SK-N-SH treated with all-trans-retinoic acid at 6 μM for 48 hours (cell line): Measurements from ENCODE around the gene CDH7.

ENCODE experiments used
- ATAC-seq: fragments of 200-7000 bp; cut with Tn5 transposase; 3 replicates; pipeline ENCODE4 v1.9.1; 2020; ENCODE audit warnings: mild to moderate bottlenecking, moderate library complexity
- ARNTL ChIP-seq: fragments of 450-650 bp; formaldehyde crosslinking; IDR thresholded peaks from 2 replicates; pipeline ENCODE4 v1.5.0; 2020; ENCODE audit warnings: low read depth, mild to moderate bottlenecking, moderate library complexity, borderline replicate concordance
- BACH2 ChIP-seq: fragments of 250-450 bp; sonication (Bioruptor Pico); IDR thresholded peaks from 2 replicates; pipeline ENCODE4 v1.9.0; 2021; ENCODE audit warnings: mild to moderate bottlenecking, borderline replicate concordance
- CSDC2 ChIP-seq: fragments of 250-450 bp; sonication (Bioruptor Pico); IDR thresholded peaks from 2 replicates; pipeline ENCODE4 v1.5.0; 2020; ENCODE audit warnings: mild to moderate bottlenecking, moderate library complexity
- ESRRG ChIP-seq: fragments of 250-450 bp; sonication (Bioruptor Pico); IDR thresholded peaks from 2 replicates; pipeline ENCODE4 v1.6.1; 2021; ENCODE audit warnings: mild to moderate bottlenecking
- GLIS3 ChIP-seq: fragments of 250-450 bp; sonication (Bioruptor Pico); IDR thresholded peaks from 2 replicates; pipeline ENCODE4 v1.5.0; 2020; ENCODE audit warnings: mild to moderate bottlenecking, moderate library complexity
- ISL1 ChIP-seq: fragments of 250-450 bp; sonication (Bioruptor Pico); IDR thresholded peaks from 2 replicates; pipeline ENCODE4 v2.1.2; 2022; ENCODE audit warnings: mild to moderate bottlenecking, moderate library complexity
- OSR1 ChIP-seq: fragments of 250-450 bp; sonication (Bioruptor Pico); IDR thresholded peaks from 2 replicates; pipeline ENCODE4 v1.8.0; 2022; ENCODE audit warnings: moderate library complexity, mild to moderate bottlenecking, inconsistent platforms
- PPARA ChIP-seq: fragments of 250-450 bp; sonication (Bioruptor Pico); IDR thresholded peaks from 2 replicates; pipeline ENCODE4 v1.5.0; 2020; ENCODE audit warnings: mild to moderate bottlenecking, borderline replicate concordance
- RARB ChIP-seq: fragments of 250-450 bp; sonication (Bioruptor Pico); IDR thresholded peaks from 2 replicates; pipeline ENCODE4 v1.8.0; 2021; ENCODE audit warnings: mild to moderate bottlenecking, moderate library complexity
- SNAI2 ChIP-seq: fragments of 250-450 bp; sonication (Bioruptor Pico); IDR thresholded peaks from 2 replicates; pipeline ENCODE4 v1.5.0; 2020; ENCODE audit warnings: mild to moderate bottlenecking, moderate library complexity
- TCF4 ChIP-seq: fragments of 250-450 bp; sonication (Bioruptor Pico); IDR thresholded peaks from 2 replicates; pipeline ENCODE4 v1.8.0; 2021; ENCODE audit warnings: mild to moderate bottlenecking, moderate library complexity, borderline replicate concordance
- TOX ChIP-seq: fragments of 250-450 bp; sonication (Bioruptor Pico); IDR thresholded peaks from 2 replicates; pipeline ENCODE4 v1.8.0; 2021; ENCODE audit warnings: mild to moderate bottlenecking, moderate library complexity, borderline replicate concordance
- ZC3H10 ChIP-seq: fragments of 250-450 bp; sonication (Bioruptor Pico); IDR thresholded peaks from 2 replicates; pipeline ENCODE4 v1.5.1; 2021; ENCODE audit warnings: mild to moderate bottlenecking, moderate library complexity
- ZFP3 ChIP-seq: fragments of 250-450 bp; sonication (Bioruptor Pico); IDR thresholded peaks from 2 replicates; pipeline ENCODE4 v1.5.0; 2020; ENCODE audit warnings: mild to moderate bottlenecking, moderate library complexity
- ZFP30 ChIP-seq: fragments of 450-650 bp; formaldehyde crosslinking; IDR thresholded peaks from 2 replicates; pipeline ENCODE4 v1.5.0; 2022; ENCODE audit warnings: mild to moderate bottlenecking, moderate library complexity
- ZNF70 ChIP-seq: fragments of 450-650 bp; formaldehyde crosslinking; IDR thresholded peaks from 2 replicates; pipeline ENCODE4 v1.5.0; 2020; ENCODE audit warnings: mild to moderate bottlenecking, moderate library complexity
- ZNF8 ChIP-seq: fragments of 450-650 bp; formaldehyde crosslinking; IDR thresholded peaks from 2 replicates; pipeline ENCODE4 v1.5.0; 2020; ENCODE audit warnings: mild to moderate bottlenecking, moderate library complexity
- TF ChIP-seq, protein P1 (sequence below): fragments of 250-450 bp; sonication (Bioruptor Pico); IDR thresholded peaks from 2 replicates; pipeline ENCODE4 v1.5.1; 2020; ENCODE audit warnings: low read depth, mild to moderate bottlenecking, moderate library complexity
- TF ChIP-seq, protein P2 (sequence below): fragments of 250-450 bp; sonication (Bioruptor Pico); IDR thresholded peaks from 2 replicates; pipeline ENCODE4 v1.5.1; 2021; ENCODE audit warnings: mild to moderate bottlenecking, moderate library complexity
- TF ChIP-seq, protein P3 (sequence below): fragments of 250-450 bp; sonication (Bioruptor Pico); IDR thresholded peaks from 2 replicates; pipeline ENCODE4 v1.8.0; 2021; ENCODE audit warnings: low read depth, mild to moderate bottlenecking, moderate library complexity, borderline replicate concordance
- TF ChIP-seq, protein P4 (sequence below): fragments of 250-450 bp; sonication (Bioruptor Pico); IDR thresholded peaks from 2 replicates; pipeline ENCODE4 v1.8.0; 2020; ENCODE audit warnings: mild to moderate bottlenecking, moderate library complexity, borderline replicate concordance
- TF ChIP-seq, protein P5 (sequence below): fragments of 250-450 bp; sonication (Bioruptor Pico); IDR thresholded peaks from 2 replicates; pipeline ENCODE4 v1.5.0; 2020; ENCODE audit warnings: mild to moderate bottlenecking, moderate library complexity

Gene CDH7

DNA sequence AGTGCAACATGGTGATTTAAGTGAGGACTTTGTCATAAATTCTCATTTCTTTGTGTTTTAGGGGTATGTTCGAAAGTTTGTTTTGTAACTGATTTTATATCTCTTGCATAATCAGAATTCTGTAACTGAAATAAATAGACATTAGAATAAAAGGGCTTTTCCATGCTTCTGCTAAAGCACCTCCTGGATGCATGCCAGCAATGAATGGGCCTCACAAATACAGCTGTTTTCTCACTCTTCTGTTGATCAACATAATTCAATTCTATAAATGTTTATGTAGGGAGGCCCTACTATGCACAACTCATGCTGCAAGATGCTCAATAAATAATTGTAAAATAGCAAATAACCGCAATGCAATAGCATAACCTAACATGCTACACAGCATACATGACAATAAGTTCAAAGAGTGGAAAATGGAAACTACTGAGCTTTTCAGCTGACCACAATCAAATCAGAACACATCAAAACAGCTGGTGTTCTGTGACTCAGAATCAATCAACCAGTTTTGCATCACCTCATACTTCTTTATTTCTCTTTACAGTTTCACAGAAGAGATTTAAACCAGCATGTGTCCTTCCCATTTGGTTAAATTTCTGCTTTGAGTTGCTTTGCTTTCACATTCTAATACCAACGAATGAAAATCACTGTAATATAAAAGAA lies 11.0 kb downstream of the CDH7 start:
- ATAC-seq, result no peak
- no peak for TF ChIP-seq ESRRG (CRISPR knock-in tag)
- TF ChIP-seq ARNTL (CRISPR knock-in tag), result no peak
- TF ChIP-seq, protein P1, sequence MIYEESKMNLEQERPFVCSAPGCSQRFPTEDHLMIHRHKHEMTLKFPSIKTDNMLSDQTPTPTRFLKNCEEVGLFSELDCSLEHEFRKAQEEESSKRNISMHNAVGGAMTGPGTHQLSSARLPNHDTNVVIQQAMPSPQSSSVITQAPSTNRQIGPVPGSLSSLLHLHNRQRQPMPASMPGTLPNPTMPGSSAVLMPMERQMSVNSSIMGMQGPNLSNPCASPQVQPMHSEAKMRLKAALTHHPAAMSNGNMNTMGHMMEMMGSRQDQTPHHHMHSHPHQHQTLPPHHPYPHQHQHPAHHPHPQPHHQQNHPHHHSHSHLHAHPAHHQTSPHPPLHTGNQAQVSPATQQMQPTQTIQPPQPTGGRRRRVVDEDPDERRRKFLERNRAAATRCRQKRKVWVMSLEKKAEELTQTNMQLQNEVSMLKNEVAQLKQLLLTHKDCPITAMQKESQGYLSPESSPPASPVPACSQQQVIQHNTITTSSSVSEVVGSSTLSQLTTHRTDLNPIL (CRISPR knock-in tag), result no peak
- no peak for TF ChIP-seq ZC3H10
- no peak for TF ChIP-seq ISL1 (CRISPR knock-in tag)
- TF ChIP-seq RARB (CRISPR knock-in tag), result no peak
- TF ChIP-seq TOX (CRISPR knock-in tag), result no peak
- no peak for TF ChIP-seq ZFP3 (CRISPR knock-in tag)
- no peak for TF ChIP-seq ZFP30 (CRISPR knock-in tag)
- TF ChIP-seq ZNF8, result no peak
- TF ChIP-seq GLIS3, result no peak

DNA sequence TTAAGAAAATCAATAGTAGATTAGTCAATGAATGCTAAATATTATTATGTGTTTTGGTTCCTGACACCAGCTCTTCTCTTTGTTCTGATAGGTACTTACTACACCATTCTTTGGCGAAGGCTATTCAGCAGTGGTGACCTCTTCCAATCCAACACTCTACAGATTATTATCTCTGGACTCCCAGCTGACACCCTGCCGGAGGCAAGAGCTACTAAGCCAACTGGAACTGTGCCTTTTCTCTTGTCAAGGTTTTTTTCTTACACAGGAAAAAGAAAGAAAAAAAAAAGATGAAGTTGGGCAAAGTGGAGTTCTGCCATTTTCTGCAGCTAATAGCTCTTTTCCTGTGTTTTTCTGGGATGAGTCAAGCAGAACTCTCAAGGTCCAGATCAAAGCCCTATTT lies 11.7 kb downstream of the CDH7 start:
- TF ChIP-seq, protein P2, sequence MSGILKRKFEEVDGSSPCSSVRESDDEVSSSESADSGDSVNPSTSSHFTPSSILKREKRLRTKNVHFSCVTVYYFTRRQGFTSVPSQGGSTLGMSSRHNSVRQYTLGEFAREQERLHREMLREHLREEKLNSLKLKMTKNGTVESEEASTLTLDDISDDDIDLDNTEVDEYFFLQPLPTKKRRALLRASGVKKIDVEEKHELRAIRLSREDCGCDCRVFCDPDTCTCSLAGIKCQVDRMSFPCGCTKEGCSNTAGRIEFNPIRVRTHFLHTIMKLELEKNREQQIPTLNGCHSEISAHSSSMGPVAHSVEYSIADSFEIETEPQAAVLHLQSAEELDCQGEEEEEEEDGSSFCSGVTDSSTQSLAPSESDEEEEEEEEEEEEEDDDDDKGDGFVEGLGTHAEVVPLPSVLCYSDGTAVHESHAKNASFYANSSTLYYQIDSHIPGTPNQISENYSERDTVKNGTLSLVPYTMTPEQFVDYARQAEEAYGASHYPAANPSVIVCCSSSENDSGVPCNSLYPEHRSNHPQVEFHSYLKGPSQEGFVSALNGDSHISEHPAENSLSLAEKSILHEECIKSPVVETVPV (CRISPR knock-in tag), result no peak
- TF ChIP-seq TCF4 (CRISPR knock-in tag) (no peak), ZFP30 (CRISPR knock-in tag) (no peak), ESRRG (CRISPR knock-in tag) (no peak), ARNTL (CRISPR knock-in tag) (no peak)
- TF ChIP-seq, protein P3, sequence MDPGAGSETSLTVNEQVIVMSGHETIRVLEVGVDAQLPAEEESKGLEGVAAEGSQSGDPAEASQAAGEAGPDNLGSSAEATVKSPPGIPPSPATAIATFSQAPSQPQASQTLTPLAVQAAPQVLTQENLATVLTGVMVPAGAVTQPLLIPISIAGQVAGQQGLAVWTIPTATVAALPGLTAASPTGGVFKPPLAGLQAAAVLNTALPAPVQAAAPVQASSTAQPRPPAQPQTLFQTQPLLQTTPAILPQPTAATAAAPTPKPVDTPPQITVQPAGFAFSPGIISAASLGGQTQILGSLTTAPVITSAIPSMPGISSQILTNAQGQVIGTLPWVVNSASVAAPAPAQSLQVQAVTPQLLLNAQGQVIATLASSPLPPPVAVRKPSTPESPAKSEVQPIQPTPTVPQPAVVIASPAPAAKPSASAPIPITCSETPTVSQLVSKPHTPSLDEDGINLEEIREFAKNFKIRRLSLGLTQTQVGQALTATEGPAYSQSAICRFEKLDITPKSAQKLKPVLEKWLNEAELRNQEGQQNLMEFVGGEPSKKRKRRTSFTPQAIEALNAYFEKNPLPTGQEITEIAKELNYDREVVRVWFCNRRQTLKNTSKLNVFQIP (CRISPR knock-in tag), result no peak
- no peak for ATAC-seq

DNA sequence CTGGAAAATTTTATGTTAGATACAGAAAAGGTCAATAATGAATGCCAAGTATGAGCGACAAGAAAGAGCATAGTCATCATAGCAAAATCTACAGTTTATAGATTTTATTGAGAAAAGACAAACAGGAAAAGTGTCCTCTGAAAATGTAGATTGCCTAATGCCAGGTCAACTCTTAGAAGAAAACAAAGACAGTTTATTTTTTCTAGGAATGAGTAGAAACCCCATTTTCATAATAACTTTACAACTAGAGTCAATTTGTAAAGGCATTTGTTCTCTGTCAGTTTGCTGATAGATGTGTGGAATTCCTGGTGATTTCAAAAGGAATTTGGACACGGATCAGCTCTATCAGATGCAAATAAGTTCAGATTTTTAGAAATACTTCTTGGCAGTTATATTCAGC lies 16.6 kb downstream of the CDH7 start:
- ATAC-seq, result no peak
- TF ChIP-seq ZNF8, result no peak
- TF ChIP-seq, all 23 proteins: peak for 0

DNA sequence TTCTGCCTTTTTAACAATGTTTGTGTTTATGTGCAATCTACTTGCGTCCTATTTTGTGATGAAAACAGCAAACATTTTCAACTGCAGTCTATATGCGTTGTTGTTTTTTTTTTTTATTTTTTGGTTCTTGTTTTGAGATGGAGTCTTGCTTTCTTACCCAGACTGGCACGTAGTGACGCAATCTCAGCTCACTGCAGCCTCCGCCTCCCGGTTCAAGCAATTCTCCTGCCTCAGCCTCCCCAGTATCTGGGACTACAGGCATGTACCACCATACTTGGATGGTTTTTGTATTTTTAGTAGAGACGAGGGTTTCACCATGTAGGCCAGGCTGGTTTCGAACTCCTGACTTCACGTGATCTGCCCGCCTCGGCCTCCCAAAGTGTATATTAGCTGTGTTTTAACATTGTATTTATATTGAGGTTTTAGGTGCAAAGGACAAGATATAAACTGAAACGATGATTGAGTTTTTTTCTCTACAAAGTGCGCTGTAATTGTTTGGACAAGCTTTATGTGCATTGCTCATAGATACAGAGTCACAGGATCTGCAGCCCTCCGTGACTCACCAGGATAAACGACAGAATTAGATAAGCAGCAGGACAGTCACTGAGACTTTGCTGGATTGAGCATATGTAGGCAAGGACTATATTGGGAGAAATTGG lies 17.4 kb downstream of the CDH7 start:
- TF ChIP-seq, protein P2 (CRISPR knock-in tag), result no peak
- no peak for TF ChIP-seq ZNF70
- no peak for TF ChIP-seq BACH2 (CRISPR knock-in tag)
- TF ChIP-seq, protein P1 (CRISPR knock-in tag), result no peak
- no peak for TF ChIP-seq ISL1 (CRISPR knock-in tag)
- TF ChIP-seq, protein P4, sequence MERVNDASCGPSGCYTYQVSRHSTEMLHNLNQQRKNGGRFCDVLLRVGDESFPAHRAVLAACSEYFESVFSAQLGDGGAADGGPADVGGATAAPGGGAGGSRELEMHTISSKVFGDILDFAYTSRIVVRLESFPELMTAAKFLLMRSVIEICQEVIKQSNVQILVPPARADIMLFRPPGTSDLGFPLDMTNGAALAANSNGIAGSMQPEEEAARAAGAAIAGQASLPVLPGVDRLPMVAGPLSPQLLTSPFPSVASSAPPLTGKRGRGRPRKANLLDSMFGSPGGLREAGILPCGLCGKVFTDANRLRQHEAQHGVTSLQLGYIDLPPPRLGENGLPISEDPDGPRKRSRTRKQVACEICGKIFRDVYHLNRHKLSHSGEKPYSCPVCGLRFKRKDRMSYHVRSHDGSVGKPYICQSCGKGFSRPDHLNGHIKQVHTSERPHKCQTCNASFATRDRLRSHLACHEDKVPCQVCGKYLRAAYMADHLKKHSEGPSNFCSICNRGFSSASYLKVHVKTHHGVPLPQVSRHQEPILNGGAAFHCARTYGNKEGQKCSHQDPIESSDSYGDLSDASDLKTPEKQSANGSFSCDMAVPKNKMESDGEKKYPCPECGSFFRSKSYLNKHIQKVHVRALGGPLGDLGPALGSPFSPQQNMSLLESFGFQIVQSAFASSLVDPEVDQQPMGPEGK (CRISPR knock-in tag), result no peak
- no peak for TF ChIP-seq PPARA (CRISPR knock-in tag)
- no peak for TF ChIP-seq ZFP3 (CRISPR knock-in tag)
- no peak for TF ChIP-seq ARNTL (CRISPR knock-in tag)
- no peak for TF ChIP-seq CSDC2 (CRISPR knock-in tag)
- TF ChIP-seq, protein P5, sequence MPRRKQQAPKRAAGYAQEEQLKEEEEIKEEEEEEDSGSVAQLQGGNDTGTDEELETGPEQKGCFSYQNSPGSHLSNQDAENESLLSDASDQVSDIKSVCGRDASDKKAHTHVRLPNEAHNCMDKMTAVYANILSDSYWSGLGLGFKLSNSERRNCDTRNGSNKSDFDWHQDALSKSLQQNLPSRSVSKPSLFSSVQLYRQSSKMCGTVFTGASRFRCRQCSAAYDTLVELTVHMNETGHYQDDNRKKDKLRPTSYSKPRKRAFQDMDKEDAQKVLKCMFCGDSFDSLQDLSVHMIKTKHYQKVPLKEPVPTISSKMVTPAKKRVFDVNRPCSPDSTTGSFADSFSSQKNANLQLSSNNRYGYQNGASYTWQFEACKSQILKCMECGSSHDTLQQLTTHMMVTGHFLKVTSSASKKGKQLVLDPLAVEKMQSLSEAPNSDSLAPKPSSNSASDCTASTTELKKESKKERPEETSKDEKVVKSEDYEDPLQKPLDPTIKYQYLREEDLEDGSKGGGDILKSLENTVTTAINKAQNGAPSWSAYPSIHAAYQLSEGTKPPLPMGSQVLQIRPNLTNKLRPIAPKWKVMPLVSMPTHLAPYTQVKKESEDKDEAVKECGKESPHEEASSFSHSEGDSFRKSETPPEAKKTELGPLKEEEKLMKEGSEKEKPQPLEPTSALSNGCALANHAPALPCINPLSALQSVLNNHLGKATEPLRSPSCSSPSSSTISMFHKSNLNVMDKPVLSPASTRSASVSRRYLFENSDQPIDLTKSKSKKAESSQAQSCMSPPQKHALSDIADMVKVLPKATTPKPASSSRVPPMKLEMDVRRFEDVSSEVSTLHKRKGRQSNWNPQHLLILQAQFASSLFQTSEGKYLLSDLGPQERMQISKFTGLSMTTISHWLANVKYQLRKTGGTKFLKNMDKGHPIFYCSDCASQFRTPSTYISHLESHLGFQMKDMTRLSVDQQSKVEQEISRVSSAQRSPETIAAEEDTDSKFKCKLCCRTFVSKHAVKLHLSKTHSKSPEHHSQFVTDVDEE (CRISPR knock-in tag), result no peak
- TF ChIP-seq ZFP30 (CRISPR knock-in tag), result no peak
- no peak for TF ChIP-seq ZC3H10
- no peak for TF ChIP-seq OSR1 (CRISPR knock-in tag)
- no peak for TF ChIP-seq ESRRG (CRISPR knock-in tag)
- no peak for TF ChIP-seq SNAI2 (CRISPR knock-in tag)
- no peak for TF ChIP-seq ZNF8
- no peak for TF ChIP-seq GLIS3
- ATAC-seq, result no peak
